GM21723 (cell line): ENCODE measurements around the gene MEIS1.

Experiments used
- ATAC-seq: cut with Tn5 transposase; IDR thresholded peaks from one replicate; pipeline ENCODE4 v1.9.1; 2021; ENCODE audit warnings: mild to moderate bottlenecking, moderate library complexity; ENCODE audit not compliant: unreplicated experiment

The MEIS1 gene

DNA sequence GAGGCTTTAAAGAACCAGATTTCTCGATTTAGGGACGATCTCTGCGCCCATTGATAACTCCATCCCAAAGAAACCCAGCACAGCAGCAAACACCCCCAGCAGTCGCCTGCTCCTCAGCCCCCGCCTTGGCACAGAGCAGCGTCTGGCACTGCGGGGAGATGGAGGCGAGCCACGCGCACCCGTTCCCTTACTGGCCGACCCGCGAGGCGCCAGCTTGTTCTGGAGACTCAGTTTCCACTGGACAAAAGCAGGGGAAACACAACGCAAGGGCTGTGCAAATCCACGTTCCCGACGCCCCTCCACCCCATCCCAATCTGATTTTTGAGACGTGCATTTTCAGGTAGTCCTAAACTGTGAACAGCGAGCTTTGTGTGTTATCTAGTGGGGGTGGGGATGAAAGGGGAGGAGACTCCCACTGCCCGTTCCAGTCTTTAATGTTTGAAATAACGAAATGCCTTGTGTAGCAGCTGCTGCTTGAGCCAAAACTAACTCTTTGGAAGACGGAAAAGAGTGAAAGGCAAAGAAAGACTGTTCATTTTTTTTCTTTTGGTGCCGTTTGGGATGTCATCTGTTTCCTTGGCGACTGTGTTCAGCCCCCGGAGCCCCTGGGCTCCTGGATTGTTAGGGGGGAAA is 143.2 kb downstream of the MEIS1 start:
- ATAC-seq = no peak

DNA sequence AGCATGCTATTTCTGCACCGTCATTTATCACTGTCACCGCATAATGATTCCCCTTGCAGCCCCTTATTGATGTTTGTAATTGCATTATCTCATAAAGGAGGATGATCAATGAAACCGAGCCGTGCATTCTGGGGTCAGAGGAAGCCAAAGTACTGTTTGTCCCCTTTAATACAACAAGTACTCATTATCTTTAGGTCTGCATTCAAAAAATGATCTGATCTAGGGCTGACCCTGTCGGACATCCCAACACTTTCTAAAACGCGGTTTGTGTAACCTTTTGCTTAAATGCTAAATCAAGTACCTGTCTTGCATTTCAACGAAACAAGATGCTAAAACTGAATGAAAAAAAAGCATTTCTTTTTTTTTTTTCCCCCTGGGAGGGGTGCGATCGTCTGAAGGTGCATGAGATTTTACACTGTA is 143.8 kb downstream of the MEIS1 start:
- no peak for ATAC-seq

DNA sequence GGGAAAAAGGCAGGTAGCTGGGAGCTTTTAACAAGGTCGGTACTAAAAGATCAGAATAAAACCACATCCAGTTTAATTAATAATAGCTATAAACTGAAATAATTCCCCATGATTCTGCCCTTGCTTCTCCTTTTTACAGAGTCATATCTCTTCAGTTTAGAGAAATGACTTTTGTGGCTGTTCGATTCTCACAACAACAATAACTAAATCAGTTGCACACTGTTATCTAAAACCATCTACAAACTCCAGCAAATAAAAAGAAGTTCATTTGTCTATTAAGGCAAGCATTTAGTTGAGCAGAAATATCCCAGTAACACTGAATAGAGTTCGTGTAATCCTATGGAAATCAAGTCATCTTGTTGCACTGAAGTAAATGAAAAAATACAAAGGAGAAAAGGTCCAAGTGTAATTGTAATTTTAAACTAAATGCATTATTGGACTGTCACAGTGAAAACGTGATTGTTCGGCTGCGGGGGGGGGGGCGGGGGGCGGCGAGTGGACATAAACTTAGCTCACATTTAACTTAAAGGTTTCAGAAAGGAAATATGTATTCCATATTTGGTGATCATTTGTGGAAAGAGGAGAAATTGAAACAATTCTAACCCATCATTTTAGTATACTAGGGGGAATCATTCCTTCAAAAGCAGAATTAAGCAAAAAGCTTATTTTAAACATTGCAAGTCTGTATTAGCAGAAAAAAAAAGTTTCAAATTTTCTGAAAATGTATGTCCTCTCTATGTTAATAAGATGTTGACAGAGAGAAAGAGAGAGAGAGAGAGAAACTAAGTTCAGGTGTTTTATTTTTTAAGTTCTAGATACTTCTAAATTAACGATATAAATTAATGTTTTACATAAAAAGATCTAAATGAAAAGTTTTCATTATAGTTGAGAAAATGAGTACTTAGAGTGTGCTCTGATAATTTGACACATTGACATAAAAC is 144.5 kb downstream of the MEIS1 start:
- ATAC-seq = no peak

DNA sequence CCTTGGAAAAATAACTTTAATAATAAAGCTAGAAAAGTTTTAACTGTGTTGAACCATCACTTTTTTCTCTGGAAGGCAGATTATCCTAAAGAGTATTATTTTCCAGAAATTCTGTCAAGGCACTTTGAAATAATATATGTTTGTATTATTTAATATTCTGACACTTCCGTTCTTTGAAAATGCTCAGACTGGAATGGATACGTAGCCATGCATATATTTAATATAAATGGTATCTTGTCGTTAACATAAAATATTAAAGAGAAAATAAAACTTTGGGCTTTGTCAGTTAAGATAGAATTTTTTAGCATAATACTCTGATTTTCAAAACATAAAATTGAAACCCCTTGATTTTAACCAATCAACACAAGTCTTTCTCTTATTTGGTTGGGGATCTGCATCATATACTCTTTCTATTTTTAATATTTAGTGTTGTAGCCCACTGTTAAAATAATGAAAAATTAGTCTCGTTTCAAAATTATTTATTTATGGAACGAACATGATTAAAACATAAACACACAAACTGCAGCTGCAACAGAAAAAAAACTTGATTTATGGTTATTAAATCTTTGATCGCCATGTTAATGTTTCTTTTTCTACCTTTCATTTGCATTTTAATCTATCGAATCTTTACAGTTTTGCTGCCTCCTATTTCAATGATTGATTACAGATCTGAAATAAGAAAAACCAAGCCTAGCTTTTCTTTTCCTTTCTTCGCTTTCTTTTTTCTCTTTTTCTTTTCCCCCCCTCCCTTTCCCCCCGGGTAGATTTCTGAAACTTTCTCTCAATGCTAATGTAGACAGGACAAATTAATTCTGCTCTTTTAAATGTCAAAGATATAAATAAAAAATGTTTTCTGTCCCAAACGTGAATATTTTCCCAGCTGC is 145.5 kb downstream of the MEIS1 start:
- ATAC-seq = no peak

DNA sequence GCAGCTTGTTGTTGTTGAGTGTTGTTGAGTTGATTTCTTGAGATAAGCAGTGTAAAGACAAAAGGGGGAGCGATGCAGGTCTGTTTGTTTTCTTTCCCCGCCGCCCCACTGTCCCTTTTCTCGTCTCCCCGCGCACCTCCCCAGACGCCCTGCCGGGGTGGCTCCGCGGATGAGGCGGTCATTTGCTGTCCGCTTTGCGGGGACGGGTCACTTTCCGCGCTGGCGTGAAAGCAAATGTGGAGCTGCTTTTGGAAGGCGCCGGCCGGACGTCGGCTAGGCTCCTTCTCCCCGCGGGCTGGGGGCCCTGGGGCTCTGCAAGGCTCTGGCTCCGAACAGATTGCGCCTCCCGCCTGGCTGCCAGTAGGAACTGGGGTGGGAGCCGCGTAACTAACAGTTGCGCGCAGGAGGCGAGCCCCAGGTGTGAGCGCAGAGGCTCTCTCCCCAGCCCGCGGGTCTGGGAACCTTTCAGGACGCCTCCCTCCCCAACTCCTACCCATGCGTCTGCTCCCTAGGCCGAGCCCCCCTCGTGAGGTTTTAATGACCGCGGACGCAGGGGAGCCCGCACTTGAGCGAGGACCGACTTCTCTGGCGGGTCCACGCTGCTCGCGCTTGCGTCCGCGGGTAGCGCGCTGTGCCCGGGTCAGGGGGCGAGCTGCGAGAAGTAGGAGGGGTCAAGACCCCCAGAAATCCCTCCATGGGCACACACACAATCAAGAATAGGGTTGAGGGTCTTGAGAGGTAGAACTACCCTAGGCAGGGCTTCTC is 146.6 kb downstream of the MEIS1 start:
- no peak for ATAC-seq

DNA sequence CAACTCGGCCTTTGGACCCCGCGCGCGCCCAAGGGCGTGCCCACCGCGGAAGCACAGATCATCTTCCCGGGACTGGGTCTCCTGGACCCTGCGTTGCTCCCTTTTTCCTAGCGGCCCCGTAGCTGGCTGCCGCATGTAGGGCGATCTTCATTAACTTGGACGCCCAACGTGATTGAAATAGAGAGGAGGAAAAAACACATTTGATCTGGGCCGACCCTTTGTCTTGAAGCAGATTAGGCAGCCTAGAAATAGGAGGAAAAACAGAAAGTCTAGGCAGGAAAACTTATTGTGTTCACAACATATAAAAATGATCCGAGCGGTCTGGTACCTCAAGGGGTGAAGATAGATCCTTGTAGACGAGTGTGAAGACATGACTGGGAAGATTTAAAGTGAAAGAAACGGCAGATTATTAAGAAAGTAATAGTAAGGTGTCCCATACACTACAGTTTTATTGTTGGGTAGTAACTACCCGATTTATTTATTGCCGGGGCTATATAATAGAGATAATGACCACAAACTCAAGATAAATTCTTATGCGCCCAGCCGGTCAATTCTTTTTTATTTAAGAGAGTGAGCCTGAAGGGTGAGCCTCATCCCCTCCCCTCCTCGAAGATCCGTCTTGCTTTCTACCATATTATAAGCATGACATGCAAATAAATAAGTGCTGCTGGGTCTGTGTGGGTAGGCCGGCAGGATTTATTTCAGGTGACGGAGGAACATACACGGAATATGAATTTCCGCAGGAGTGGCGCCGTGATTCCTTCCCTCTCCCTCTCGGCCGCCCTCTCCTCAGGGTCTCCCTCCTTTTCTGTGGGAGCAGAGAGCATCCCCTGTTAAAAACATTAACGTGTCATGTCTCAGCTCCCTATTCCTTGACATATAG is 147.4 kb downstream of the MEIS1 start:
- no peak for ATAC-seq

DNA sequence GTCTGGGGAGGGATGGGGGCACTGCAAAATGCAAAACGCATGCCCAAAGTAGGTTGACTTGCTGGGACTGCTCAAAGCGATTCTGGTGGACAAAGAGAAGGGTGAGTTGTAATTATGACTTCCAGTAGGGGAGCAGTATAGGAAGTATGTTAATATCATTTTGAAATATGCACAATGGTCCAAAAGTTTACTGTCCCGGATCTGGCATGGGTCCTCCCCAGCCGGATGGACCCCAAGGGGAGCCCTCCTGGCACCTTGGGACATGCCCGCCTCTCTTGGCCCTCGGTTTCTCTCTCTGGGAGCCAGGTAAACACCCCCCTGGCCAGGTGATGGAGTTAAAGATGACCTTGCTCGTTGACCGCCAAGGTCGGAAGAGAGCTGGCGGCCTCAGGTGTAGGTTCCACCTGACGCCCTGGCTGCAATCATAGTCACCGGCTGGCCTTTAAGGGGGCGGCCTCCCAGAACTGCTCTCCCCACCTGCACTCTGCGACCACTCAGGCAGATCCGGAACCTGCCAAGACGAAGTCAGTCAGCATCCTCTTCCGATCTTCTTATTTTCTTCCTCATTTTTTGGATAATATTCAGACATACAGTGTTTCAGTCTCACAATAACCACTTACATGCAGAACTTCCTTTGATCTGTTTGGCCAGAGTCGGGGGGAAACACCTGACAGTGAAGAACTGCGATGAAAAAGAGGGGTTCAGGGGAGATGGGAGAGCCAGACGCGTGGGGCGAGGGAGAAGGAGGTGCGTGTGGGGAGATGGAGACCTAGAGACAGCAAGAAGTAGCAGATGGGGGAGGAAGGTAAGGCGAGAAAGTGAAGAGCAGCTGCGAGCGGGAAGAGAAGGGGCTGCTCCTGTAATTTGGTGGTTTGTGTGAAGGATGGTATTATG is 148.3 kb downstream of the MEIS1 start:
- no peak for ATAC-seq

DNA sequence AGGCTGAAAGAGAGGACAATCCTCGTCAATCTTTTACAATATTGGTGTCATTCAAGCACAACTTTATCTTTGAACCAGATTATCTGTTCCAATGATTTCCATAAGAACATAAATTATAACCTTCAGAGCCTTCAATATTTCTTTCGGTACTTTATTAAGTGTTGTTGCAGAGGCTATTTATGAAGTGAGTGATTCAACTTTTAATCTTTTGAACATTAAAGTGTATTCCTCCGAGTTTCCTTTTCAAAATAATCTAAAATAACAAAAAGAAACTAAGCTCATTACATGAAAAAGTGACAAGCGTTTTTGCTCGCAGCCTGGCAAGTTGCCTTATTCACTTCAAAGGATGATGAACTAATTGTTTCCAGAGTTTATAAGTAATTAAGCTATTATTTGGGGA is 149.0 kb downstream of the MEIS1 start:
- no peak for ATAC-seq

DNA sequence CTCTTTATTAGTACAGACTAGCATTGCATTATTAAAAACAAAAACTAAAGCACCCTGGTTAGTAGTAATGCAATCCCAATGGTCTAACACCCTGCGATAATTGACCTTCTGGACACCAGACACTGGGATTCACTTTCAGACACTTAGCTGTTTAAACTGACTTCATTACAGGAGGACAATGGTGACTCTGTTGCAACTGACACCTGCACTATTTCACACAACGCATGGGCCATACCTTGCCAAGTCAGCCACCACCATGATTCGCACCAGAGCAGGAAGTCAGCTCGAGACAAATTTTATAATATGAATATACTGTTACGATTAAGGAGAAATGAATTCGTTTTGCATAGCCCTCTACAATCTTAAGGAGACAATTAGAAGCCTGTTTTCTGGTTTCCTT is 150.7 kb downstream of the MEIS1 start:
- ATAC-seq = no peak

DNA sequence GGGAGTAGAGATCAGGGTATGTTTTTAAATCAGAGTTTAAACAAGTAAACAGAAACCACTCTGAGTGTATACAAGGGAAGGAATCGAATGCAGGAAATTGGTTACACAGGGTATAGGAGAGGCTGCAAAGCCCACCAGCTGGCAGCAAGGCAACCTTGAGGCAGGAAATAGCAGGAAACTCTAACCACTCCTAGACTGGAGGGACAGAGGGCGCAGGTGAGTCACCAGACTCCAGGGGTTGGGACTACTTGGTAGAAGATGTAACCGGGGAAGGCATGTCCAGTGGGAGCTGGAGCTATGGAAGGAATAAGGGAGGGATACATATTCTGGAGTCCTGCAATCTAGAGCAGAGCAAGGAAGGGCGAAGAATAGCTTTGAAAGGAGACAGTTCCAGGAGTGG is 152.3 kb downstream of the MEIS1 start:
- ATAC-seq = no peak

DNA sequence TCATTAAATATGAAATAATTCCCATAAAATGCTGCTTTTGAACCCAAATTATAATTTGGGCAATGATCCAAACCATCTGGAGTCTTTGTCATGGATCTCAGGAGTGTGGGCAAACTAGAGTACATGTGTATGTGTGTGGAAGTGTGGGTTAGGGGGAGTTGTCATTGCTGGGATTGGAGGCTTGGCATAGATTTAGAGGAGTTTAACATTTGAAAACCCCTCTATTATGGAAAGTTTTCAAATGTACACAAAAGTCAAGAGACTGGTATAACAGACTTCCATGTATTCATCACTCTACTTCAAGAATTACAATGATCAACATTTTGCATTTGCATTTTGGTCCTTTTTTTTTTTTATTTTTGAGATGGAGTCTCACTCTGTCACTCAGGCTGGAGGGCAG is 159.1 kb downstream of the MEIS1 start:
- no peak for ATAC-seq

DNA sequence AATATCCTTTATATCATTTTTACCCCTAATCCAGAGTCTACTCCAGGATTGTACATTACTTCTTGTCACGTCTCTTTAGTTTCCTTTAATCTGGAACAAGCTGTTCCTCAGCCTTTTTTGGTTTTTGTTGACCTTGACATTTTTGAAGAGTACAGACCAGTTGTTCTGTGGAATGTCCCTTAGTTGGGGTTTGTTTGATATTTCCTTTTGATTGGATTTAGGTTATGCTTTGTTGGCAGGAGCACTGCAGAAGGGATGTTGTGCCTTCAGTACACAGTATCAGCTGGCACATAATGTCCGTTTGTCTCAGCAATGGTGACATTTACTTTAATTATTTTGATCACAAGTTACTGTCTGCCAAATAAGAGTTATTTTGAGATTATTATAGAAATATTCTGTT is 160.6 kb downstream of the MEIS1 start:
- ATAC-seq = no peak

DNA sequence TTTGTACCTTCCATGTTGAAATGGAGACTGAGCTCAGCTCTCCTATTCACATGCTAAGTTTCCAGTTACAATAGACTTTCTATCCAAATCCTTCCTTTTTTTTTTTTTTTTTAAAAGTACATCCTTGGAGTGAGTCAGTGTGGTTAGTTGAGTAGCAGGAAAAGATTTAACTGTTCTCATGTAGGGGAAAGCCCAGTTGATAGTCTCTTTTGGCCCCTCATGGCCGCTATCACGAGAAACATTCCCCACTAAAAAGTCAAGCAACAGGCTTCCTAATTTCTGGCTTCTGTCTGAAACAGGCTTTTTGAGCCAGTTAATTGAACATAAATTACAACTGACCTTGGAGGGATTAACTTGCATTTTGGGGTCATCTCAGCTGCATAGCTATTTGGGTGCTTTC is 161.3 kb downstream of the MEIS1 start:
- ATAC-seq = no peak

DNA sequence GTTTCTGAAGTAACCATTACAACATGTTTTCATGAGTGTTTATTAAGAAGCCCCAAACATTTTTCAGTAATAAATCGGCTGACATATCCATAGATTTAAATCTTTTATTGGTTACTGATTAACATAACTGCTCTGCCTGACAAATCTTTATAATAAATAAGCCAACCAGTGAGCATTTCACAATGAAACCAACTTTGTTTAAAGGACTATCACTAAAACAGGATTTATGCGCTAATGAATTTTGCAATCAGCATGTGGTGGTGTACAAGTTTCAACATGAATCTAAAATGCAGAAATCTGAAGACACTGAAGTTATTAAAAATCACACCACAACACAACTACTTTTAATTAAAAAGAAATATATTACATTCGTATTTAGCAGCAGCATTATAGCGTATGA is 166.7 kb downstream of the MEIS1 start:
- ATAC-seq = no peak

DNA sequence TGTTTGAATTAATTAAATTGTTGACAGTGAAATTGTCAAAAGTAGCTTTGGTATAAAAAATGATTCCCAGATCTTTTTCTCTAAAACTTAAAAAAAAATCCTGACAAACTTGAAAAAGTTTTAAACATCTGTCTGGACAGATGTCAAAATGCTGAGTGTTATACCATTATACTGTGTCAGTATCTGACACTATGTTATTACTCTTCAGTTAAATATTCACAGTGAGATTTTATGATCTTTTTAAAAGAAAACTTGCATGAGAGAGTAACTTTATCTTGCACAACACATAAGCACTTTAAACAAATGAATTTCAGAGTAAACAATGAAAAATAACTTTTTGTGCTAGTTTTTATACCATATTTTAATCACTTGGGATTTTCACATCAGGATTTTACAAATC is 167.4 kb downstream of the MEIS1 start:
- no peak for ATAC-seq

DNA sequence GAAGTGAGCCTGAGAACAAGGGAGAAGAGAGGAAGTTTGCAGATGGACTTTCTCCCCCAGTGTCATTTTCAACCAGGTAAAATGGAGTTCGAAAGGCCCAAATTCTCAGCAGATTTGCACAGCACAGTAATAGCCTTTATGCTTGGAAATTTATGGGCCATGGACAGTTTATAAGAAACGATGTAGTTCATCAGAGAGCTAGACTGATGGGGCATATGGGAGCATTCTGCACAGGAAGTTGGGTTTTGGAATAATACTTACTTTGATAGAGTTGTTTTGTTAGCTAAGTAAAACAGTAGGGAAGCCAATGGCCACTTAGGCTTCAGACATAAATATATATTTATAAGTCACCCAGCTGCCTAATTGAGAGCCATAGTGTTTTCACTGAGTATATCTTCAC is 169.4 kb downstream of the MEIS1 start:
- ATAC-seq = no peak

DNA sequence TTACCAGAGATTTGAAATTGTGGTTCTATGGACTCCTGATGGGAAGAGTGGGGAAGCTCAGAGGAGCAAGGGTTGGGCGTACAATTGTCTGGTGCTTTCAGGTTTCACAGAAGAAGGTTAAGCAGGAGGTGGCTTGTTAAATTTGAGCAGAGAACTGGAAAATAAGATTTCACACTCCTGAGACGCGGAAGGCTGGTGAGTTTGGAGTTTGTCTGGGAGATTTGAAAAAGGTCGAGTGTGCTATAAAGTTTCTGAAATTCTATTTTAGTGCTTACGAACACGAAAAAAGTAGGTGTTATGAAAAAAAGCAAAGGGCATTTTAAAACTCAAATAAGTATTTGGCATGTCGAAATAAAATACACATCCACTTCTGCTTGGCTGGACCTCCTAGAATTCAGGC is 170.1 kb downstream of the MEIS1 start:
- no peak for ATAC-seq

DNA sequence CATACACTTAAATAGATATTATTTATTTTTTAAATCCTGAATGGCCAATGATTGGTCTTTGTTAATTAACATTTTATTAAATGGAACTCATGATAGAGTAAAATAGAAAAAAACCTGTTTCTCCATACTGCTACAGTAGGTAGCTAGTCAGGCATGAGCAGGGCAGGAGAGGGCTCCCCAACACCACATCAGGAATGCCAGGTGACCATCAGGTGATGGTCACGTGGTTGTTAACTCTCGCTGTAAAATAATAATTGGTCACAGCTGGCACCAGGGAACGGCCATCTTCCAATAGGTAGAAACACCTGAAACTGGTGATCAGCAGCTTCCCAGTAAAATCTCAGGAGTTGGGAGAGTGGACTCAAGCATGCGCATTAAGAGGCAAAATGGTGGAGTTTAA is 172.2 kb downstream of the MEIS1 start:
- ATAC-seq = no peak
